Measurements from ENCODE around the gene PNMA8C.

PNMA8C gene

DNA sequence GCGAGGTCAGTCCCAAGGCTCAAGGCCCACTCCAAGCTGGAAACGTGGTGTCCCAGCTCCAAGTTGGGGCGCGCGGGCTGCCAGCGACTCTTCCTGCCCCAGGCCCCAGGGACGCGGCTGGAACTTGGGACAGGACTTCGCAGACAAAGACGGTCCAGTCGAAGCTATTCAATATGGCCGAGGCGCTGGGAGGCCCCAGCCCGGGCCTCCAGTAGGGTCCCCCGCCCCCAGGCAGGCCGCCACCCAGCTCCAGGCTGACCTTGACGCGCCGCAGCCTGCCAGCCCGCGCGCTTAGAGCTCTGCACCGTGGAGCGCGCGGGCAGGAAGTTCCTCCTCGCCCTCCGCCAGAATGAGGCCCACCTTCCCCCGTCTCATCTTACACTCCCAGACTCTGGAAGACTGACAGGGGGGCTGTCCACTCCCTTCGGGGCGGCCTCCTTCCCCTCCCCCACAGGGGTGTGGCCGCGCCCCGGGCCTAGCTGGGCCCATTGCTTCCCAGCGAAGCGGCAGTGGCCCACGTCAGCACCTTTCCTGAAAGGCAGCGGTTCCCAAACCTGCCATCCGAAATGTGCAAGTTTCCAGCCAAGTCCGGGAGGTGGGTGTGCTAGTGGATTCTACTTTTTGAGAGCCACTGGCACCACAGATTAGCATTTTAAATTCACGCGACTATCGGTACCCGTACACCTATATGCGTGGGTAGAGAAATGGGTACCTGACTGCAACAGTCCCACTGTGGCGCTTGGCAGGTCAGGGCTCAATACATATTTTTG, 15.3 kb downstream of the PNMA8C start, which contains the start of gene CCDC8:
CCDC8 (minus strand) TSS at position 303 of the 770 bp plus-strand sequence. CDS start 754 bp downstream, outside the sequence.
- POLR2A ChIA-PET, result no interaction called here
- CTCF ChIA-PET, result interaction anchor here (0.8 to 1.0 kb wide), 2 partner anchors 11 to 101 kb away, joined by 3 read pairs; no protein-coding TSS in a partner anchor
- TF ChIP-seq, protein P1, sequence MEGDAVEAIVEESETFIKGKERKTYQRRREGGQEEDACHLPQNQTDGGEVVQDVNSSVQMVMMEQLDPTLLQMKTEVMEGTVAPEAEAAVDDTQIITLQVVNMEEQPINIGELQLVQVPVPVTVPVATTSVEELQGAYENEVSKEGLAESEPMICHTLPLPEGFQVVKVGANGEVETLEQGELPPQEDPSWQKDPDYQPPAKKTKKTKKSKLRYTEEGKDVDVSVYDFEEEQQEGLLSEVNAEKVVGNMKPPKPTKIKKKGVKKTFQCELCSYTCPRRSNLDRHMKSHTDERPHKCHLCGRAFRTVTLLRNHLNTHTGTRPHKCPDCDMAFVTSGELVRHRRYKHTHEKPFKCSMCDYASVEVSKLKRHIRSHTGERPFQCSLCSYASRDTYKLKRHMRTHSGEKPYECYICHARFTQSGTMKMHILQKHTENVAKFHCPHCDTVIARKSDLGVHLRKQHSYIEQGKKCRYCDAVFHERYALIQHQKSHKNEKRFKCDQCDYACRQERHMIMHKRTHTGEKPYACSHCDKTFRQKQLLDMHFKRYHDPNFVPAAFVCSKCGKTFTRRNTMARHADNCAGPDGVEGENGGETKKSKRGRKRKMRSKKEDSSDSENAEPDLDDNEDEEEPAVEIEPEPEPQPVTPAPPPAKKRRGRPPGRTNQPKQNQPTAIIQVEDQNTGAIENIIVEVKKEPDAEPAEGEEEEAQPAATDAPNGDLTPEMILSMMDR (IDR thresholded peaks at IDR 0.05; ENCODE audit: control extremely low read depth, extremely low read depth, low read depth, missing control alignments), result no peak
- no peak for DNase-seq (ENCODE audit: extremely low spot score)

DNA sequence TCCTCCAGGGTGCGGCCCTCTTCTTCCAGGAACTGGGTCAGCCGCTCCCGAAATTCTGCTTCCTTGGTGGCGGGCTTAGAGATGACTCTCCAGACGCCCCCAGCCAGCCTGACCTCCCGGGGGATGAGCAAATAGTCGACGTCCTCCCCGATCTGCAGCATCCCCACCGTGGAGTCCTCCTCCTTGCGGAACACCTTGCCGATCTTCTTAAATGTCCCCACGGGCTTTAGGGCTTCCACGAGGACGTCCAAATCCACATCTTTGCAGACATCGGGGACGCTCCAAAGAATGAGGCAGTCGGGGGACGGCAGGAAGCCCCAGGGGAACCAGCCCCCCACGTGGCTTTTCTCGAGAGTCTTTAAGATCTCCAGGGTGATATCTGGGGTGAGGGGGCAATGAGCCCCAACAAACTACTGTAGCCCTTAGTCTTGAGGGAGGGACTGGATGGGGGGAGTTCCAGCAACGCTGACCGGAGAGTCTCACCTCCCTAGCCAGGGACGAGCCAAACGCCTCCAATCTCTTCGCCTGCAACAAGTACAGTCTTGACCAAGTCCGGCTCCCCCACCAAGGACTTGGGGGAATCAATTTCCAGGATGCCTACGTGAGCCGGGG, 16.0 kb downstream of the PNMA8C start:
- CTCF ChIA-PET, result interaction anchor here (0.8 to 1.0 kb wide), 2 partner anchors 11 to 101 kb away, joined by 3 read pairs; no protein-coding TSS in a partner anchor

GRCh38 chr19:46411925-46412649, 16.6 kb downstream of the PNMA8C start:
- ChIA-PET CTCF (no interaction called here), POLR2A (no interaction called here)
- TF ChIP-seq, protein P1 (IDR thresholded peaks at IDR 0.05; ENCODE audit: control extremely low read depth, extremely low read depth, low read depth, missing control alignments), result no peak
- no peak for DNase-seq (ENCODE audit: extremely low spot score)

More for the DNA sequence above, 16.0 kb downstream of the PNMA8C start:
- TF ChIP-seq, protein P1 (IDR thresholded peaks at IDR 0.05; ENCODE audit: control extremely low read depth, extremely low read depth, low read depth, missing control alignments), result no peak
- DNase-seq (ENCODE audit: extremely low spot score), result no peak
- POLR2A ChIA-PET, result no interaction called here

GRCh38 chr19:46411088-46411924, 17.4 kb downstream of the PNMA8C start:
- ChIA-PET CTCF (interaction anchor here (1.2 kb wide), 1 partner anchor 15 kb away, joined by 3 read pairs; no protein-coding TSS in a partner anchor), POLR2A (no interaction called here)
- TF ChIP-seq, protein P1 (IDR thresholded peaks at IDR 0.05; ENCODE audit: control extremely low read depth, extremely low read depth, low read depth, missing control alignments), result no peak
- no peak for DNase-seq (ENCODE audit: extremely low spot score)

DNA sequence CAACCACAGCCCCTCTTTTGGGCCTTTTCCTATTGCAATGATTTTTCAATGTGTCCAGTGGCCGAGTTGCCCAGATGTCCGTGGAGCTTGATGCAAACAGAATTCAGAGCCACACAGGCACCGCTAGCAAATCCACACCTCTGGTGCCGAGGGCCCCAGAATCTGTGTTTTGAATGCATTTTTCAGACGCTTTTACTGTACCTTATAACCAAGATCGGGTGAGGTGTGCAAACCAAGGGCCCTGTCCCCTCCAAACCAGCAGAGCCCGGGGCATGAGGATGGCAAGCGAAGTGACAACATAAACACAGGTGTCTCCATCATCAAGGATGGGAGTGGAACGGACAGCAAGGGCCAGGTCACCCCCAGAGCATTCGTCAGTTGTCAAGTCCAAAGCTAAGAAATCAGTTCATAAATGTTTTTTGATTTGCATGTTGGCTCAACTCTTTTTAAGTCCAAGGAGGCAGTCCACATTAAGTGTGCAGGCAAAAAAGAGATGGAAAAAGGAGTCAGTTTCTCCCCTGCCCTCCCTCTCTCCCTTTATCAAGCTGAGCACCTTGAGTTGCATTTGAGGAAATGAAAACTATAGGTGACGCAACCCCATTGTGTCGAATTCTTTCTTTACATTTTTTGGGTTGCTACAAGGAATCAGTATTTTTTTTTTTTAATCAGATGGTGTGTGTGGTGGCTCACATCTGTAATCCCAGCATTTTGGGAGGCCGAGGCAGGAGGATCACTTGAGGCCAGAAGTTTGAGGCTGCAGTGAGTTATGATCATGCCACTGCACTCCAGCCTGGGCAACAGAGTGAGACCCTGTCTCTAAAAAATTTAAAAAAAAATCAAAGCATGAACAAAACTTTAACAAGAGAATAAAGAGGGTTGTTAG, 18.3 kb downstream of the PNMA8C start:
- ChIA-PET CTCF (interaction anchor here (1.2 kb wide), 1 partner anchor 15 kb away, joined by 3 read pairs; no protein-coding TSS in a partner anchor), POLR2A (no interaction called here)
- TF ChIP-seq, protein P1 (IDR thresholded peaks at IDR 0.05; ENCODE audit: control extremely low read depth, extremely low read depth, low read depth, missing control alignments), result no peak
- no peak for DNase-seq (ENCODE audit: extremely low spot score)
